DMS114 treated with DMSO at 0.1 percent for 48 hours (cell line): ENCODE measurements around the gene APOM.

Source experiments
- DNase-seq: peaks from one replicate; lab custom pipeline; 2025; ENCODE audit not compliant: unreplicated experiment; lab: John Stamatoyannopoulos, UW

The APOM gene

GRCh38 chr6:31630177-31630934 lies 25.3 kb upstream of the APOM start:
- no peak for DNase-seq

DNA sequence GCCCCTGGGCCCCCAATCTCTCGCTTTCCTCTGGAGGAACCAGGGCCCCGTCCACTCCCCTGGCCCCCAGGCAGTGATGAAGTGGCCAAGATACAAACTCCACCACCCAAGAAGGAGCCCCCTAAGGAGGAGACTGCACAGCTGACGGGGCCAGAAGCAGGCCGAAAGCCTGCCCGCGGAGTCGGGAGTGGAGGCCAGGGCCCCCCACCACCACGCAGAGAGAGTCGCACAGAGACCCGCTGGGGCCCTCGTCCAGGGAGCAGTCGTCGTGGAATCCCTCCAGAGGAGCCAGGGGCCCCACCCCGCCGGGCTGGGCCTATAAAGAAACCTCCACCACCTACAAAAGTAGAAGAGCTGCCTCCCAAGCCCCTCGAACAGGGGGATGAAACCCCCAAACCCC lies 24.5 kb upstream of the APOM start:
- DNase-seq = no peak

DNA sequence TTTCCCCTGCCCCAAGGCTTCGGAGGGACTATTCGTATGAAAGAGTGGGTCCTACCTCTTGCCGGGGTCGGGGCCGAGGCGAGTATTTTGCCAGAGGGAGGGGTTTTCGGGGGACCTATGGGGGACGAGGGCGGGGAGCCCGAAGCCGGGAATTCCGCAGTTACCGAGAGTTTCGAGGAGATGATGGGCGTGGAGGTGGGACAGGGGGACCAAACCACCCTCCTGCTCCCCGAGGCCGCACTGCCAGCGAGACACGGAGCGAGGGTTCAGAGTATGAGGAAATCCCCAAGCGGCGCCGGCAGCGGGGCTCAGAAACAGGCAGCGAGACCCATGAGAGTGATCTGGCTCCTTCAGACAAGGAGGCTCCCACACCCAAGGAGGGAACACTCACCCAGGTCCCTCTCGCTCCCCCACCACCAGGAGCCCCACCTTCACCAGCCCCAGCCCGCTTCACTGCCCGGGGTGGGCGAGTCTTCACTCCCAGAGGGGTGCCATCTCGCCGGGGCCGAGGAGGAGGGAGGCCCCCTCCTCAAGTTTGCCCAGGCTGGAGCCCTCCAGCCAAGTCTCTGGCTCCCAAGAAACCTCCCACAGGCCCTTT lies 23.9 kb upstream of the APOM start:
- DNase-seq = no peak

- no peak for DNase-seq
Measured at GRCh38 chr6:31632279-31632946, 23.3 kb upstream of the APOM start.

DNA sequence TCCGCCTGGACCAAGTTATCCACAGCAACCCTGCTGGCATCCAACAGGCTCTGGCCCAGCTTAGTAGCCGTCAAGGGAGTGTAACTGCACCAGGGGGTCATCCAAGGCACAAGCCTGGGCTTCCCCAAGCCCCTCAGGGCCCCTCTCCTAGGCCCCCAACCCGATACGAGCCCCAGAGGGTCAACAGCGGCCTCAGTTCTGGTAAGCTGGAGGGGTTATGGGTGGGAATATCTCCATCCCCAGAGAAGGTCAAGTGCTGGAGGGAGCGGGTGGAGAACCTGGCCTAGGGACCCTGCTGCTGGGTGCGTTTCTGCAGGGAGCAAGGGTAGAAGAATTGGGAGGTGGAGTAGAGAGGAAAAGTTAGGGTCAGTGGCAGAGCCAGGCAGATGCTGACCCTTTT lies 22.2 kb upstream of the APOM start:
- DNase-seq = no peak

DNA sequence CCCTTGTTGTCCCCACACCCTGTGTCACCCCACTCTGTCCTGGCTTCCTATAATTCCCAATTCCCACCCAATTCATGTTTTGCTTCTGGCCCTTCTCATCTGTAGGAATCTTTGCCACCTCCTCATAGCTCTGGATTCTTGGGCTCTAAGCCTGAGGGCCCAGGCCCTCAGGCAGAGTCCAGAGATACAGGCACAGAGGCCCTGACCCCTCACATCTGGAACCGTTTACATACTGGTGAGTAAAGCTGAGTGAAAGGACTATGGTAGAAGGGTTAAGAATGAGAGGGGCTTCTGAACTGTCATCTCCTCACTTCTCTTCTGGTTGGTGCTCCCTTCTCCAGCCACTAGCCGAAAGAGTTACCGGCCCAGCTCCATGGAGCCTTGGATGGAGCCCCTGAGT lies 21.6 kb upstream of the APOM start:
- no peak for DNase-seq

GRCh38 chr6:31634969-31635575 lies 20.6 kb upstream of the APOM start:
- no peak for DNase-seq

DNA sequence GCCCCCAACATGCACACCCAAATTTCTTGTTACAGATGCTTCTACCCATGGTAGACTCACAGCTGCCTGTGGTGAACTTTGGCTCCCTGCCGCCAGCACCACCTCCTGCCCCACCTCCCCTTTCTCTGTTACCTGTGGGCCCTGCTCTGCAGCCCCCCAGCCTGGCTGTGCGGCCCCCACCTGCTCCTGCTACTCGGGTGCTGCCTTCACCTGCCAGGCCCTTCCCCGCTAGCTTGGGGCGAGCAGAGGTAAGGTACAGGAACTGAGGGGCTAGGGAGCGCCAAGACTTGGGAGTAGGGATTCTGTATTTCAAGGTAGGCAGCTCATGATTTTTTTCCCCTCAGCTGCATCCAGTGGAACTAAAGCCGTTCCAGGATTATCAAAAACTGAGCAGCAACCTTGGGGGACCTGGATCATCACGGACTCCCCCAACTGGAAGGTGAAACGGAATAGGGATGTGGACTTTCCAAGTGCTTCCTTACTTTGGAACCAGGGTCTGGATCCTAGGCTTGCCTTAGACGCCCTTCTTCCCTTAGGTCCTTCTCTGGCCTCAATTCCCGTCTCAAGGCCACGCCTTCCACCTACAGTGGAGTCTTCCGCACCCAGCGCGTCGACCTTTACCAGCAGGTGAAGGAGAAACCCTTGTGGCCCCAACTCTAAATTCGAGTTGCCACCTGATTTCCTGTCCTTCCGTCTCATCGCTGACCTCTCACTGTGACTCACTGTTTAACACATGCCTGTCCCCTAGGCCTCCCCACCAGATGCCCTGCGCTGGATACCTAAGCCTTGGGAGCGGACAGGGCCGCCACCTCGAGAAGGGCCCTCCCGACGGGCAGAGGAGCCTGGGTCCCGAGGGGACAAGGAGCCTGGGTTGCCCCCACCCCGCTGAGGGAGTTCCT lies 18.7 kb upstream of the APOM start:
- no peak for DNase-seq

DNA sequence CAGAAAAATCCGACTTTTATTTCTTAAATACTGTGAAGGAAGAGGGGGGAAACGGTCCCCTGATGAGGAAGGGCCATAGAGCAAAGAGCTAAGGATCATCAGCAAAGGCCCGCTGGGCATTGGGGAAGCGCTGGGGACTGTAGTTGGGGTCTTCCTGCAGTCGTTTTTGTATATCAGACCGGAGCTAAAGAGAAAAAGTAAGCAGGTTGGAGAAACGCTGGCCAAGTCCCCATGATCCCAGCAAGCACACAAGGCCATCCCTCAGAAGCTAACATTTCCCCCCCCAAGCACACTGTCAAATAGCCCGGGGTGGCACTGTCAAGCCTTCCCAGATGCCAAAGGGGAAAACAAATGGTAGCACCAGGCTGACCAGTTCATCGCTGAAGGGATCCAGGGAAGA lies 16.7 kb upstream of the APOM start:
- DNase-seq = no peak

DNA sequence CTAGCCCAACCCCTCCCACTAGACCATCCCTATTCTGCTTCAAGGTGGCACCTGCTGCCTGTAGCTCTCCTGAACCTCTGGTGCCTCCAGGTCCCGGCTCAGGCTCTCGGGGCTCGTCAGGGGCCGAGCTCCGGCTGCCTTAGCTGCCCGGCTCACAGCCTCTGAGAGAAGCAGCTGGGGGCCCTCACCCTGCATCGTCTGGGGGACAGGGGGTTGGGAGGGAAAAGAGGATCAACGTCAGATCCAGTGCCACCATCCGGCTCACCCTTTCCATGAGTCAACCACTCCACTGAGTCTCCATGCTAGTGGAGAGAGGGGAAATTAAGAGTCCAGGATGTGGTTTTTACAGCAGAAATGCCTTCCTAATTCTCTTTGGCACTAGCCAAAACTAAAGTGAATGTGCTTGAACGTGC lies 16.2 kb upstream of the APOM start:
- DNase-seq = no peak

- DNase-seq = no peak
Measured at GRCh38 chr6:31640612-31641011, 15.1 kb upstream of the APOM start.

GRCh38 chr6:31641370-31641769 lies 14.3 kb upstream of the APOM start:
- DNase-seq = no peak

- no peak for DNase-seq
Measured at GRCh38 chr6:31642798-31643570, 12.7 kb upstream of the APOM start.

DNA sequence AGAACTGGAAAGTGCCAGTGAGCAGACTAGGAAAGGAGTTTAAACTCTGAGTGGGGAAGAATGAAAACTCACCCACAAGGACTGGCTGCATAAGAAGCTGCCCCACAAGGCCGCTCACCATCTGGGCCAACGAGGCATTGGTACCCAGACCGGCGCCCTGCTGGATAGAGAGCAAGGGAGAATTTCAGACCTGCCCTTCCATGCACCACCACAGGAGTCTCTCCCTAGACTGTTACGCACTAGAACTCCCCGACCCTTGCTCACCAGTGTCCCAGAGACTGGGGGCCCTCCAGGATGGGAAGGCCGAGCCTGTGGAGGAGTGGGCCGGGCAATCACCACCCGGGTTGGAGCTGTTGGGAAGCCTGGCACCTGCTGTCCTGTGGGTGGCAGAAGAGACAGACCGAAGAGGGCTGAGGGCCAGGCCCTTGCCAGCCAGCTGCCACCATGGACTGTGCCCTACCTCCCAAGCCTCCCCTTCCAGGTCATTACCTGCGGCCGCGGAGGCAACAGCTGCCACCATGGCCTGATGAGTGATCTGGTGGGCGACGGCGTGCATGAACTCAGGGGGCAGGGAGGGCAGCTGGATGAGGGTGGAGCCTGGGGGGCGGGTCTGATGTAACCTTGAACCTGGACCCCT lies 11.8 kb upstream of the APOM start:
- DNase-seq = no peak

DNA sequence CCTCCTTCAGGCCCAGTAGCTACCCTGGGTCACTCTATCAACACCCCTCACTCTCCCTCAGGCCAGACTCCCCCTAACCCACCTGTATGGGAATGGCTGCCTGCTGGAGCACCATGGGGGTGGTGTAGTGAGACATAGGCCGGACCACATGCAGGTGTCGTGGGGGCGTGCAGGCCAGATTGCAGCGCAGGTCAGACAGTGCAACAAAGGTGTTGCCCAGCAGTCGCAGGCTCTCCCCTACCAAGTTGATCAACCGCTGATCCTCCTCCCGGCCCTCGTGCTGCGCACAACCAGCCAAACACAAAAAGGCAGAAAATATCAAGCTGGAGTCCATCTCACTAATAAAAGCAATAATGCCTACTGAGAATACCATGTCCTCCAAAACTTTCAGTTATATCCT lies 10.4 kb upstream of the APOM start:
- DNase-seq = no peak

DNA sequence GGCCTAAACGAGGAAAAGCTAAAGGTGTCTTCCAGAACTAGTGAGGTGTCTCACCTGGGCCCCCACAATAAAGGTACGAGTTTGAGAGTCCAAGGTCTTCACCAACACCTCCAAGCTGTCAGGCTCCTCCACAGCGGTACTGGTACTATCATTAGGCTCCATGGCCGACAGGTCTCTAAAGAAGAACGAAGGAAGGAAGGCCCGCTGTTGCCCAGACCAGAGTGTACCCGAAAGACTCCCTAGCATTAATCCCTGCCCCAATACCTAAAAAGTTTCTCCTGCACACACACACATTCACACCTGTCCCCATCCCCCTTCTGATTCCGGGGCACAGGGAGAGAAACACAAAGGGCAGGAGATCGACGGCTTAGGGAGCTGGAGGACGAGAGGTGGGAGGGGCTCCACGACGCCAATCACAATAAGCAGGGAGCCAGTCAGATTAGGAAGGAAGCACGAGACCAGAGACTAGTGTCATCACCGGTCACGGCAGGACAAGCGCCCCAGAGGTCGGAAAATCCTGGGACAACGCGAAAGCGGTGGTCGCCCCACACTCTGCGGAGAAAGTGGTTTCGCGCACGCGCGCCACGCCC lies 4.0 kb upstream of the APOM start:
- peak; percentile 89 for DNase-seq

- peak; percentile 98 for DNase-seq
Measured at GRCh38 chr6:31652925-31653724, 2.6 kb upstream of the APOM start.

GRCh38 chr6:31654574-31655348 lies 933 bp upstream of the APOM start:
- DNase-seq = no peak
